ENCODE measurements around the gene RXRA. TPM values are rescaled to one million over a fixed set of nuclear protein-coding genes. Genes with fewer than 3 reads are reported as not detected.

RXRA gene
- total and polyA plus RNA-seq, 5 donors from 2014 or later, result 0.29 to 13.6 (median 1.4) TPM

DNA sequence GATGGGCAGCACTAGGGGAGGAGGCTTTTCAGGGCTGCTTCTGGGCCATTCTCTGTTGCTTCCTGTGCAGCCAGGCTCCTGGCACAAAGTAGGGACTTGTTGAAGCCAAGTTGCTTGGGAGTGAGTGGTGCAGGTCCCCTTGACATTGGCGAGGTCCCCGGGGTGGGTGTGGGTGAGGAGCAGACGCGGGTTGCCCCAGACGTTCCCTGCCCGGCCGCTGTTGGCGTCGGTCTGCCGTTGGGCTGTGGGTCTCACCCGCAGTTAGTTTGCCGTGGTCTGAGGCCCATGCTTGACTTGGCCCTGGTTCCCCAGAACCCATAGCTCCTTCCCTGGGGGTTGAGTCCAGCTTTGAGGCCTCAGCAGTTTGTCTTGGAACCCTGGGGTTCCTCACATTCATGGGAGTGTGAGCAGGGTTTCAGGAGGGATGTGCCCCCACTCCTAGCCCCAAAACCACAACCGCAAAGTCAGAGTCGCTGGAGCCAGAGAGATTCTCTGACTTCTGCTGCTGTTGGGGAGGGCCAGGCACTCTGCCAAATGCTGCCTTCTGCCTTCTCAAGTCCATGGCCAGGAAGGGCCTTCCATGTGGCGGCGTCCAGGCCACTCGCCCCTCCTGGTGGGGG is 77.5 kb downstream of the RXRA start:
- Histone ChIP-seq H3K9me3 (ENCODE audit: control insufficient read depth in 2 of 2, low read length in 2 of 2) (peaks cover 0 to 7% of the 10 kb centered on the region in 2 experiments), H3K27ac (ENCODE audit: insufficient read depth, low read length, poor library complexity, severe bottlenecking) (no peak overlapping the region), H3K4me1 (ENCODE audit: control insufficient read depth, insufficient read depth, low read length, poor library complexity, severe bottlenecking) (peaks cover 52% of the 10 kb centered on the region), H3K36me3 (ENCODE audit: control insufficient read depth, insufficient read depth, low read length) (no peaks in the 10 kb centered on the region), H3K4me3 (ENCODE audit: low read depth, low read length) (no peak overlapping the region), H3K27me3 (ENCODE audit: control insufficient read depth, insufficient read depth, low read length) (no peaks in the 10 kb centered on the region)
- H3K4me3 Mint-ChIP-seq, result peak overlapping the region in 2 of 4 donors; percentile 38 to 41
- H3K27me3 Mint-ChIP-seq, result peaks cover 4% of the 10 kb centered on the region
- H3K4me1 Mint-ChIP-seq, result peaks cover 0 to 46% (median 11%) of the 10 kb centered on the region in 4 donors
- DNase-seq (peak in 1 of 3 donors; percentile 34), ATAC-seq (ENCODE audit: low read depth in 2 of 2) (no peak)
- no peaks in the 10 kb centered on the region for H3K9me3 Mint-ChIP-seq
- peak overlapping the region; percentile 59 to 89 (median 60) for H3K27ac Mint-ChIP-seq
- no peaks in the 10 kb centered on the region for H3K36me3 Mint-ChIP-seq

GRCh38 chr9:134404376-134405358 is 78.4 kb downstream of the RXRA start:
- Histone ChIP-seq H3K9me3 (ENCODE audit: control insufficient read depth in 2 of 2, low read length in 2 of 2) (peaks cover 0 to under 1% of the 10 kb centered on the region in 2 experiments), H3K36me3 (ENCODE audit: control insufficient read depth, insufficient read depth, low read length) (peaks cover 2% of the 10 kb centered on the region), H3K27me3 (ENCODE audit: control insufficient read depth, insufficient read depth, low read length) (no peaks in the 10 kb centered on the region), H3K4me1 (ENCODE audit: control insufficient read depth, insufficient read depth, low read length, poor library complexity, severe bottlenecking) (peaks cover 51% of the 10 kb centered on the region), H3K4me3 (ENCODE audit: low read depth, low read length) (no peak overlapping the region), H3K27ac (ENCODE audit: insufficient read depth, low read length, poor library complexity, severe bottlenecking) (no peak overlapping the region)
- ATAC-seq (ENCODE audit: low read depth in 2 of 2), result no peak
- no peaks in the 10 kb centered on the region for H3K36me3 Mint-ChIP-seq
- H3K4me1 Mint-ChIP-seq, result peaks cover 0 to 42% (median 11%) of the 10 kb centered on the region in 4 donors
- H3K27ac Mint-ChIP-seq, result peak overlapping the region; percentile 16 to 60 (median 59)
- DNase-seq, result no peak
- peaks cover 4% of the 10 kb centered on the region for H3K27me3 Mint-ChIP-seq
- H3K4me3 Mint-ChIP-seq, result peak overlapping the region in 1 of 4 donors; percentile 38
- H3K9me3 Mint-ChIP-seq, result no peaks in the 10 kb centered on the region

DNA sequence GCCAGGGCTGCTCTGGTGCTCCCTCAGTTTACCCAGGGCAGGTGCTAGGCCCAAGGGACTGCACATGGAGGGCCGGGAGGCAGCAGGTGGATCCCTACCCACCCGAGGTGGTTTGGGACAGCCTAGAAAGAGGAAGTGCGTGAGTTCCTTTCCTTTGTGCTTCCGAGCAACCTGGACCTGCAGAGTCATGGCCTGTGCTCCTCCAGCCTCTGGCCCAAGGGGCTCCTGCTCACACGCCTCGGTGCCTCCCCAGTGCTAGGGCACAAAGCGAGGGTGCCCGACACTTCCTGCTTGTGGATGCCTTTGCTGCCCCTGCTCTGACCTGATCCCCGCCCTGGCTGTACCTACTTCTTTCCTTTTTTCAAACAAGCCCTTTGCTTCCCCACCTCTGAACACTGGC is 79.3 kb downstream of the RXRA start:
- no peak for DNase-seq
- peaks cover 2% of the 10 kb centered on the region for H3K36me3 ChIP-seq (ENCODE audit: control insufficient read depth, insufficient read depth, low read length)
- Mint-ChIP-seq H3K27me3 (peaks cover 4% of the 10 kb centered on the region), H3K4me1 (peaks cover 0 to 45% (median 11%) of the 10 kb centered on the region in 4 donors), H3K27ac (peak overlapping the region in 1 of 3 donors; percentile 69), H3K36me3 (no peaks in the 10 kb centered on the region), H3K4me3 (peak overlapping the region in 1 of 4 donors; percentile 75), H3K9me3 (no peaks in the 10 kb centered on the region)
- H3K27ac ChIP-seq (ENCODE audit: insufficient read depth, low read length, poor library complexity, severe bottlenecking), result no peak overlapping the region
- no peak for ATAC-seq (ENCODE audit: low read depth in 2 of 2)
- no peaks in the 10 kb centered on the region for H3K27me3 ChIP-seq (ENCODE audit: control insufficient read depth, insufficient read depth, low read length)
- peaks cover 51% of the 10 kb centered on the region for H3K4me1 ChIP-seq (ENCODE audit: control insufficient read depth, insufficient read depth, low read length, poor library complexity, severe bottlenecking)
- no peak overlapping the region for H3K4me3 ChIP-seq (ENCODE audit: low read depth, low read length)
- H3K9me3 ChIP-seq (ENCODE audit: control insufficient read depth in 2 of 2, low read length in 2 of 2), result no peaks in the 10 kb centered on the region

DNA sequence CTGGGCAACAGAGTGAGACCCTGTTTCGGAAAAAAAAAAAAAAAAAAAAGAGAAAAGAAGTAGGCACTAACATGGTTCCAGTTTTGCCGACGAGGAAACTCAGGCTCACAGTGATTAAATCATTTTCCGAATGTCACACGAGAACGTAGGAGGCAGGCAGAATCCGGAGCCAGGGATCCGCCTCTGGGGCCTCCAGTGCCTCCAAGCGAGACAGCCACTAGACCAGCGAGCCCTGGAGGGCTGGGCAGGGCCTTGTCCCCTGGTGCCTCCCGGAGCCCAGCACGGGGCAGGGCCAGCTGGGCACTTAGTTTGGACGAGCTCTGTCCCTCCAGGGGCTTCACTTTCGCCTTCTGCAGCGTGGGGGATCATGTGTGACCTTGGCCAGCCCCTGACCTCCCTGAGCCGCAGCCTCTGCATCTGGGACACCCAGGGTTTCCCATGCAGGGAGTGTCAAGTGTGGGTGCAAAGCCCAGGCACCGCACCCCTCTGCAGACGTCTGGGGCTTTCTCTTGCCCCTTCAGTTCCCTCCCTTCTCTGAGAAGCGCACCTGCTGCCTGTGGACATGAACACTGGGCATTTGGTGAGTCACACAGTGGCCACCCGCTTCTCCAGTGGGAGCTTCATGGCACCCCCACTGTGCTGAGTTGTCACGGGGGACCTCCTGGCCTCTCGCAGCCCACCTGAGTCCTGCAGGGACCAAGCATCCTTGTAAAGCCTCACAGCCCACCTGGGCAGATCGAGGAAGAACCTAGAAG is 80.3 kb downstream of the RXRA start:
- Mint-ChIP-seq H3K36me3 (no peaks in the 10 kb centered on the region), H3K4me3 (peak overlapping the region; percentile 81 to 85 (median 84)), H3K27ac (peak overlapping the region in 2 of 3 donors; percentile 52 to 93), H3K27me3 (peaks cover 4% of the 10 kb centered on the region), H3K4me1 (peaks cover 0 to 45% (median 11%) of the 10 kb centered on the region in 4 donors), H3K9me3 (no peaks in the 10 kb centered on the region)
- ATAC-seq (ENCODE audit: low read depth in 2 of 2) (no peak), DNase-seq (no peak)
- Histone ChIP-seq H3K4me3 (ENCODE audit: low read depth, low read length) (peak overlapping the region; percentile 52), H3K36me3 (ENCODE audit: control insufficient read depth, insufficient read depth, low read length) (peaks cover 2% of the 10 kb centered on the region), H3K9me3 (ENCODE audit: control insufficient read depth in 2 of 2, low read length in 2 of 2) (no peaks in the 10 kb centered on the region), H3K27me3 (ENCODE audit: control insufficient read depth, insufficient read depth, low read length) (no peaks in the 10 kb centered on the region), H3K27ac (ENCODE audit: insufficient read depth, low read length, poor library complexity, severe bottlenecking) (peak overlapping the region; percentile 66), H3K4me1 (ENCODE audit: control insufficient read depth, insufficient read depth, low read length, poor library complexity, severe bottlenecking) (peaks cover 51% of the 10 kb centered on the region)

GRCh38 chr9:134407121-134407779 is 81.0 kb downstream of the RXRA start:
- H3K4me3 ChIP-seq (ENCODE audit: low read depth, low read length), result peak overlapping the region; percentile 52
- peak overlapping the region; percentile 17 to 85 (median 82) for H3K4me3 Mint-ChIP-seq
- H3K27me3 Mint-ChIP-seq, result peaks cover 4% of the 10 kb centered on the region
- H3K36me3 Mint-ChIP-seq, result no peaks in the 10 kb centered on the region
- H3K9me3 Mint-ChIP-seq, result no peaks in the 10 kb centered on the region
- peaks cover 51% of the 10 kb centered on the region for H3K4me1 ChIP-seq (ENCODE audit: control insufficient read depth, insufficient read depth, low read length, poor library complexity, severe bottlenecking)
- H3K27ac ChIP-seq (ENCODE audit: insufficient read depth, low read length, poor library complexity, severe bottlenecking), result peak overlapping the region; percentile 66
- no peaks in the 10 kb centered on the region for H3K9me3 ChIP-seq (ENCODE audit: control insufficient read depth in 2 of 2, low read length in 2 of 2)
- ATAC-seq (ENCODE audit: low read depth in 2 of 2) (peak; percentile 86 to 87), DNase-seq (peak; percentile 63 to 90 (median 82))
- H3K27me3 ChIP-seq (ENCODE audit: control insufficient read depth, insufficient read depth, low read length), result no peaks in the 10 kb centered on the region
- peaks cover 2% of the 10 kb centered on the region for H3K36me3 ChIP-seq (ENCODE audit: control insufficient read depth, insufficient read depth, low read length)
- H3K4me1 Mint-ChIP-seq, result peaks cover 0 to 45% (median 11%) of the 10 kb centered on the region in 4 donors
- peak overlapping the region in 2 of 3 donors; percentile 52 to 93 for H3K27ac Mint-ChIP-seq

GRCh38 chr9:134408389-134408788 is 82.1 kb downstream of the RXRA start:
- Mint-ChIP-seq H3K9me3 (no peaks in the 10 kb centered on the region), H3K27ac (no peak overlapping the region), H3K36me3 (no peaks in the 10 kb centered on the region), H3K27me3 (peaks cover 4% of the 10 kb centered on the region), H3K4me3 (no peak overlapping the region), H3K4me1 (peaks cover 0 to 41% (median 15%) of the 10 kb centered on the region in 4 donors)
- H3K9me3 ChIP-seq (ENCODE audit: control insufficient read depth in 2 of 2, low read length in 2 of 2), result no peaks in the 10 kb centered on the region
- H3K36me3 ChIP-seq (ENCODE audit: control insufficient read depth, insufficient read depth, low read length), result peaks cover 2% of the 10 kb centered on the region
- DNase-seq (no peak), ATAC-seq (ENCODE audit: low read depth in 2 of 2) (no peak)
- H3K27ac ChIP-seq (ENCODE audit: insufficient read depth, low read length, poor library complexity, severe bottlenecking), result no peak overlapping the region
- no peak overlapping the region for H3K4me3 ChIP-seq (ENCODE audit: low read depth, low read length)
- peaks cover 48% of the 10 kb centered on the region for H3K4me1 ChIP-seq (ENCODE audit: control insufficient read depth, insufficient read depth, low read length, poor library complexity, severe bottlenecking)
- no peaks in the 10 kb centered on the region for H3K27me3 ChIP-seq (ENCODE audit: control insufficient read depth, insufficient read depth, low read length)

Measured in CD4-positive, CD25-positive, alpha-beta regulatory T cell (primary cell).